ENCODE data around the gene MGLL. TPM values are rescaled to one million over a fixed set of nuclear protein-coding genes. Genes with fewer than 3 reads are reported as not detected.
A peak's percentile ranks its signal among the peaks of the same experiment; 100 is the strongest.

The MGLL gene
- total and polyA plus RNA-seq, 9 of the 15 experiments (the other 6 are each of a cell fraction or from before 2014, with no cell fraction given) = 0.12 to 0.32 (median 0.18) TPM; not detected in 6

DNA sequence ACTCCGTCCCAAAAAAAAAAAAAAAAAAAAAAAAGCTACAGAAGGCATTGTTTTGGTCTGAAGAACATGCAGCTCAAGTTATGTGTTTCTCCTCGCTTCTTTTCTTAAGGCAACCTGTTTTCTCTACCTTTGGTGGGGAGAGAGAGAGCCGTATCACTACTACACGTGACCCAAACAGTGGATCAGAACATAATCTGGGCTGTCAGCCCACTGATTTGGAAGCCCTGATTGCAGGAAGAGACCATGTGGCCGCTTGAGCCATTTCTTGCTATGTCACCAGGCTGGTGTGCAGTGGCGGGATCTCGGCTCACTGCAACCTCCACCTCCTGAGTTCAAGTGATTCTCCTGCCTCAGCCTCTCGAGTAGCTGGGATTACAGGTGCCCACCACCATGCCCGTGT, 79.7 kb downstream of the MGLL start (continued):
- TF ChIP-seq ZNF79 (CRISPR knock-in tag; IDR thresholded peaks at IDR 0.05; ENCODE audit: low read depth) = no peak
- 0 out of 2 replicates have a peak, but pooled peaks have one; percentile 35 for TF ChIP-seq HDAC2 (IDR thresholded peaks at IDR 0.05)
- TF ChIP-seq XRCC4 (IDR thresholded peaks at IDR 0.05; ENCODE audit: extremely low read depth, insufficient read depth, insufficient read length) = no peak
- TF ChIP-seq, protein P1, sequence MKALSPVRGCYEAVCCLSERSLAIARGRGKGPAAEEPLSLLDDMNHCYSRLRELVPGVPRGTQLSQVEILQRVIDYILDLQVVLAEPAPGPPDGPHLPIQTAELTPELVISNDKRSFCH (CRISPR knock-in tag; IDR thresholded peaks at IDR 0.05) = no peak
- TF ChIP-seq, protein P1 (tag; IDR thresholded peaks at IDR 0.05) = no peak
- no peak for TF ChIP-seq ESRRB (CRISPR knock-in tag; IDR thresholded peaks at IDR 0.05; ENCODE audit: borderline replicate concordance)
- no peak for TF ChIP-seq KLF16 (IDR thresholded peaks at IDR 0.05)
- TF ChIP-seq NFE2 (IDR thresholded peaks at IDR 0.05; ENCODE audit: low read depth) = 0 out of 2 replicates have a peak, but pooled peaks have one; percentile 5
- TF ChIP-seq KDM1A (IDR thresholded peaks at IDR 0.05) = peak; percentile 80 to 84
- no peak for TF ChIP-seq MYNN (IDR thresholded peaks at IDR 0.05)
- no peak for TF ChIP-seq MYNN (CRISPR knock-in tag; IDR thresholded peaks at IDR 0.05)
- TF ChIP-seq KLF10 (CRISPR knock-in tag; IDR thresholded peaks at IDR 0.05) = no peak
- TF ChIP-seq ZNF124 (CRISPR knock-in tag; IDR thresholded peaks at IDR 0.05) = no peak
- TF ChIP-seq, protein P2, sequence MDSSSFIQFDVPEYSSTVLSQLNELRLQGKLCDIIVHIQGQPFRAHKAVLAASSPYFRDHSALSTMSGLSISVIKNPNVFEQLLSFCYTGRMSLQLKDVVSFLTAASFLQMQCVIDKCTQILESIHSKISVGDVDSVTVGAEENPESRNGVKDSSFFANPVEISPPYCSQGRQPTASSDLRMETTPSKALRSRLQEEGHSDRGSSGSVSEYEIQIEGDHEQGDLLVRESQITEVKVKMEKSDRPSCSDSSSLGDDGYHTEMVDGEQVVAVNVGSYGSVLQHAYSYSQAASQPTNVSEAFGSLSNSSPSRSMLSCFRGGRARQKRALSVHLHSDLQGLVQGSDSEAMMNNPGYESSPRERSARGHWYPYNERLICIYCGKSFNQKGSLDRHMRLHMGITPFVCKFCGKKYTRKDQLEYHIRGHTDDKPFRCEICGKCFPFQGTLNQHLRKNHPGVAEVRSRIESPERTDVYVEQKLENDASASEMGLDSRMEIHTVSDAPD (CRISPR knock-in tag; IDR thresholded peaks at IDR 0.05) = no peak
- TF ChIP-seq, protein P3, sequence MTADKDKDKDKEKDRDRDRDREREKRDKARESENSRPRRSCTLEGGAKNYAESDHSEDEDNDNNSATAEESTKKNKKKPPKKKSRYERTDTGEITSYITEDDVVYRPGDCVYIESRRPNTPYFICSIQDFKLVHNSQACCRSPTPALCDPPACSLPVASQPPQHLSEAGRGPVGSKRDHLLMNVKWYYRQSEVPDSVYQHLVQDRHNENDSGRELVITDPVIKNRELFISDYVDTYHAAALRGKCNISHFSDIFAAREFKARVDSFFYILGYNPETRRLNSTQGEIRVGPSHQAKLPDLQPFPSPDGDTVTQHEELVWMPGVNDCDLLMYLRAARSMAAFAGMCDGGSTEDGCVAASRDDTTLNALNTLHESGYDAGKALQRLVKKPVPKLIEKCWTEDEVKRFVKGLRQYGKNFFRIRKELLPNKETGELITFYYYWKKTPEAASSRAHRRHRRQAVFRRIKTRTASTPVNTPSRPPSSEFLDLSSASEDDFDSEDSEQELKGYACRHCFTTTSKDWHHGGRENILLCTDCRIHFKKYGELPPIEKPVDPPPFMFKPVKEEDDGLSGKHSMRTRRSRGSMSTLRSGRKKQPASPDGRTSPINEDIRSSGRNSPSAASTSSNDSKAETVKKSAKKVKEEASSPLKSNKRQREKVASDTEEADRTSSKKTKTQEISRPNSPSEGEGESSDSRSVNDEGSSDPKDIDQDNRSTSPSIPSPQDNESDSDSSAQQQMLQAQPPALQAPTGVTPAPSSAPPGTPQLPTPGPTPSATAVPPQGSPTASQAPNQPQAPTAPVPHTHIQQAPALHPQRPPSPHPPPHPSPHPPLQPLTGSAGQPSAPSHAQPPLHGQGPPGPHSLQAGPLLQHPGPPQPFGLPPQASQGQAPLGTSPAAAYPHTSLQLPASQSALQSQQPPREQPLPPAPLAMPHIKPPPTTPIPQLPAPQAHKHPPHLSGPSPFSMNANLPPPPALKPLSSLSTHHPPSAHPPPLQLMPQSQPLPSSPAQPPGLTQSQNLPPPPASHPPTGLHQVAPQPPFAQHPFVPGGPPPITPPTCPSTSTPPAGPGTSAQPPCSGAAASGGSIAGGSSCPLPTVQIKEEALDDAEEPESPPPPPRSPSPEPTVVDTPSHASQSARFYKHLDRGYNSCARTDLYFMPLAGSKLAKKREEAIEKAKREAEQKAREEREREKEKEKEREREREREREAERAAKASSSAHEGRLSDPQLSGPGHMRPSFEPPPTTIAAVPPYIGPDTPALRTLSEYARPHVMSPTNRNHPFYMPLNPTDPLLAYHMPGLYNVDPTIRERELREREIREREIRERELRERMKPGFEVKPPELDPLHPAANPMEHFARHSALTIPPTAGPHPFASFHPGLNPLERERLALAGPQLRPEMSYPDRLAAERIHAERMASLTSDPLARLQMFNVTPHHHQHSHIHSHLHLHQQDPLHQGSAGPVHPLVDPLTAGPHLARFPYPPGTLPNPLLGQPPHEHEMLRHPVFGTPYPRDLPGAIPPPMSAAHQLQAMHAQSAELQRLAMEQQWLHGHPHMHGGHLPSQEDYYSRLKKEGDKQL (CRISPR knock-in tag; IDR thresholded peaks at IDR 0.05; ENCODE audit: borderline replicate concordance) = no peak
- TF ChIP-seq MIER1 (IDR thresholded peaks at IDR 0.05; ENCODE audit: low read depth) = no peak
